Keratinocyte (primary cell): Measurements from ENCODE around the gene EIF3F. TPM values are rescaled to one million over a fixed set of nuclear protein-coding genes. Genes with fewer than 3 reads are reported as not detected.

Source experiments
- DNase-seq: peaks from one replicate; pipeline ENCODE4 v3.0.0-alpha.2; 2011; ENCODE audit warnings: low read depth, missing footprints, low spot score
- FAIRE-seq: peaks from 2 replicates; lab custom pipeline; 2011; peaks lifted over from hg19 to GRCh38; lab: Jason Lieb, UNC
- H2AFZ ChIP-seq: 2 replicates; pipeline ENCODE4 v1.6.0; 2012; ENCODE audit warnings: low read length, control low read depth, inconsistent platforms; ENCODE audit not compliant: control insufficient read depth
- H3K27ac ChIP-seq: 2 replicates; pipeline ENCODE4 v1.5.1; 2011; ENCODE audit warnings: low read length; ENCODE audit not compliant: control insufficient read depth, insufficient read depth
- H3K27me3 ChIP-seq: 3 replicates; pipeline ENCODE4 v1.6.0; 2011; ENCODE audit warnings: low read length; ENCODE audit not compliant: control insufficient read depth, insufficient read depth; ENCODE audit errors: extremely low read depth
- H3K36me3 ChIP-seq, 2 experiments: 2 replicates in 1 of 2; 3 replicates in 1 of 2; pipeline ENCODE4 v1.5.1; 2011; ENCODE audit warnings: low read length in 2 of 2, mild to moderate bottlenecking in 1 of 2; ENCODE audit not compliant: control insufficient read depth in 2 of 2, insufficient read depth in 2 of 2; ENCODE audit errors: extremely low read depth in 1 of 2
- H3K4me1 ChIP-seq: 3 replicates; pipeline ENCODE4 v1.5.1; 2011; ENCODE audit warnings: low read length; ENCODE audit not compliant: control insufficient read depth, insufficient read depth; ENCODE audit errors: extremely low read depth
- H3K4me2 ChIP-seq: 3 replicates; pipeline ENCODE4 v1.6.0; 2011; ENCODE audit warnings: low read depth, low read length; ENCODE audit not compliant: control insufficient read depth, insufficient read depth; ENCODE audit errors: extremely low read depth
- H3K4me3 ChIP-seq, 3 experiments: fragments of 200-600 bp in 1 of 3; sonication (generic) in 1 of 3; 2 replicates in 2 of 3; 3 replicates in 1 of 3; pipeline ENCODE4 v1.5.1; 2011 to 2016; ENCODE audit warnings: low read length in 3 of 3, mild to moderate bottlenecking in 3 of 3, control low read depth in 2 of 3, inconsistent platforms in 1 of 3, low read depth in 1 of 3, mixed read lengths in 1 of 3, mixed run types in 1 of 3, moderate library complexity in 1 of 3; ENCODE audit not compliant: control insufficient read depth in 2 of 3, insufficient read depth in 2 of 3; ENCODE audit errors: extremely low read depth in 1 of 3
- H3K79me2 ChIP-seq: 2 replicates; pipeline ENCODE4 v1.6.0; 2012; ENCODE audit warnings: low read length; ENCODE audit not compliant: control insufficient read depth, insufficient read depth
- H3K9ac ChIP-seq: 3 replicates; pipeline ENCODE4 v1.6.0; 2011; ENCODE audit warnings: low read length; ENCODE audit not compliant: control insufficient read depth, insufficient read depth; ENCODE audit errors: extremely low read depth
- H3K9me1 ChIP-seq: 3 replicates; pipeline ENCODE4 v1.6.0; 2011; ENCODE audit warnings: low read length; ENCODE audit not compliant: control insufficient read depth, insufficient read depth; ENCODE audit errors: extremely low read depth
- H3K9me3 ChIP-seq: 2 replicates; pipeline ENCODE4 v1.5.1; 2012; ENCODE audit warnings: low read depth, low read length; ENCODE audit not compliant: control insufficient read depth
- H4K20me1 ChIP-seq: 3 replicates; pipeline ENCODE4 v1.6.0; 2011; ENCODE audit warnings: low read length; ENCODE audit not compliant: control insufficient read depth, insufficient read depth; ENCODE audit errors: extremely low read depth
- EZH2 ChIP-seq: IDR thresholded peaks from one replicate; pipeline ENCODE4 v1.6.1; 2012; ENCODE audit warnings: inconsistent platforms, mild to moderate bottlenecking, low read length, moderate library complexity
- dilution Hi-C: fragments of 300-500 bp; cut with MboI; formaldehyde crosslinking; loops from one replicate; pipeline ENCODE4 v1.7.0; 2020; ENCODE audit warnings: low sequenced_read_pairs; ENCODE audit not compliant: extremely low pct_ligation_motif_present
- polyA plus RNA-seq, 5 experiments: library from polyadenylated mRNA; depleted of rRNA in 3 of 5; stranded (reverse) in 3 of 5; stranded (forward) in 1 of 5; unstranded in 1 of 5; fragments of >200 nt; gene quantifications; 1 replicate in 1 of 5; 2 replicates in 3 of 5; 3 replicates in 1 of 5; pipeline versions ENCODE4 v1.2.1 to v1.2.3, GENCODE V29; 2011 to 2012; ENCODE audit warnings: missing spikeins in 2 of 5, low read depth in 1 of 5, low replicate concordance in 1 of 5
- TF ChIP-seq, protein P1 (sequence below), 3 experiments: IDR thresholded peaks in 1 of 3; conservative IDR thresholded peaks in 1 of 3; optimal IDR thresholded peaks in 1 of 3; 2 replicates in 2 of 3; 3 replicates in 1 of 3; pipeline versions ENCODE3 to v1.5.1; 2011; ENCODE audit warnings: low read length in 3 of 3, mild to moderate bottlenecking in 3 of 3, moderate library complexity in 2 of 3, control low read depth in 1 of 3, inconsistent platforms in 1 of 3; ENCODE audit not compliant: insufficient read depth in 2 of 3; ENCODE audit errors: extremely low read depth in 1 of 3

The EIF3F gene
- polyA plus RNA-seq, 1 donor (not counting 4 experiments of a cell fraction or from before 2014, with no cell fraction given), result 158 TPM

DNA sequence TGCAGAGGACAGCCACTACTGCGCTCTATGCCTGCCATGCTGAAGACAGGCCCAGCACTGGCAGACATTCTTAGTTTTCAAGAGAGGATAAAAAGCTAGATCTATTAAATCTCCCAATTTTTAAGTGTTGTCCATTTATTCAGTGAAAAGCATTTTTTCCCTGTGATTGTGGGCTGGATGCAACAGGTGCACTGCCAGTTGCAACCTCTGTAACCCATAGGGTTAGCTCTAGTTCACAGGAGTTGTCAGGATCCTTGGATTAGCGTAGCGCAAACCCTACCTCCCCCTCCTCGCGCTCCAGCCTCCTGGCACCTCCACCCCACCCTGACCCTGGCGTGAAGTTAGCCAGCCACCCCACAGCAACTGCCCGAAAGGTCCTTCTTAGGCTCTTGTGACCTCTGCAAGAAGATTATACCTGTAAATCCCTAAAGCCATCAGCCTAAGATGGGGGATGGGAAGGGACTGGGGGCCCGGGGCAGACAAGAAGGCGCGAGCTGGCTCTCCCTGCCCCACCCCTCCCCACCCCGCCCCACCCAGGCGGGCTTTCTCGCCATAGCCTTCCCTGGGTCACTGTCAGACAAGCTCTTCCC lies 30.9 kb downstream of the EIF3F start:
- Histone ChIP-seq H3K36me3 (no peaks in the 10 kb centered on the region), H3K9me3 (no peaks in the 10 kb centered on the region), H3K9me1 (no peaks in the 10 kb centered on the region), H3K79me2 (no peaks in the 10 kb centered on the region), H3K4me1 (peaks cover 2% of the 10 kb centered on the region), H3K4me2 (no peak overlapping the region), H3K9ac (no peak overlapping the region), H2AFZ (no peak overlapping the region), H3K4me3 (no peak overlapping the region), H4K20me1 (no peaks in the 10 kb centered on the region), H3K27me3 (peaks cover 51% of the 10 kb centered on the region), H3K27ac (no peak overlapping the region)
- no peak for FAIRE-seq
- no peak for TF ChIP-seq EZH2
- TF ChIP-seq, protein P1, sequence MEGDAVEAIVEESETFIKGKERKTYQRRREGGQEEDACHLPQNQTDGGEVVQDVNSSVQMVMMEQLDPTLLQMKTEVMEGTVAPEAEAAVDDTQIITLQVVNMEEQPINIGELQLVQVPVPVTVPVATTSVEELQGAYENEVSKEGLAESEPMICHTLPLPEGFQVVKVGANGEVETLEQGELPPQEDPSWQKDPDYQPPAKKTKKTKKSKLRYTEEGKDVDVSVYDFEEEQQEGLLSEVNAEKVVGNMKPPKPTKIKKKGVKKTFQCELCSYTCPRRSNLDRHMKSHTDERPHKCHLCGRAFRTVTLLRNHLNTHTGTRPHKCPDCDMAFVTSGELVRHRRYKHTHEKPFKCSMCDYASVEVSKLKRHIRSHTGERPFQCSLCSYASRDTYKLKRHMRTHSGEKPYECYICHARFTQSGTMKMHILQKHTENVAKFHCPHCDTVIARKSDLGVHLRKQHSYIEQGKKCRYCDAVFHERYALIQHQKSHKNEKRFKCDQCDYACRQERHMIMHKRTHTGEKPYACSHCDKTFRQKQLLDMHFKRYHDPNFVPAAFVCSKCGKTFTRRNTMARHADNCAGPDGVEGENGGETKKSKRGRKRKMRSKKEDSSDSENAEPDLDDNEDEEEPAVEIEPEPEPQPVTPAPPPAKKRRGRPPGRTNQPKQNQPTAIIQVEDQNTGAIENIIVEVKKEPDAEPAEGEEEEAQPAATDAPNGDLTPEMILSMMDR (optimal IDR thresholded peaks at IDR 0.05 in 1 of 3, IDR thresholded peaks at IDR 0.05 in 1 of 3, conservative IDR thresholded peaks at IDR 0.05 in 1 of 3; ENCODE audit: extremely low read depth in 1 of 3, insufficient read depth in 2 of 3, low read length in 3 of 3), result no peak
- no peak for DNase-seq
- dilution Hi-C loops, result no loop called here

DNA sequence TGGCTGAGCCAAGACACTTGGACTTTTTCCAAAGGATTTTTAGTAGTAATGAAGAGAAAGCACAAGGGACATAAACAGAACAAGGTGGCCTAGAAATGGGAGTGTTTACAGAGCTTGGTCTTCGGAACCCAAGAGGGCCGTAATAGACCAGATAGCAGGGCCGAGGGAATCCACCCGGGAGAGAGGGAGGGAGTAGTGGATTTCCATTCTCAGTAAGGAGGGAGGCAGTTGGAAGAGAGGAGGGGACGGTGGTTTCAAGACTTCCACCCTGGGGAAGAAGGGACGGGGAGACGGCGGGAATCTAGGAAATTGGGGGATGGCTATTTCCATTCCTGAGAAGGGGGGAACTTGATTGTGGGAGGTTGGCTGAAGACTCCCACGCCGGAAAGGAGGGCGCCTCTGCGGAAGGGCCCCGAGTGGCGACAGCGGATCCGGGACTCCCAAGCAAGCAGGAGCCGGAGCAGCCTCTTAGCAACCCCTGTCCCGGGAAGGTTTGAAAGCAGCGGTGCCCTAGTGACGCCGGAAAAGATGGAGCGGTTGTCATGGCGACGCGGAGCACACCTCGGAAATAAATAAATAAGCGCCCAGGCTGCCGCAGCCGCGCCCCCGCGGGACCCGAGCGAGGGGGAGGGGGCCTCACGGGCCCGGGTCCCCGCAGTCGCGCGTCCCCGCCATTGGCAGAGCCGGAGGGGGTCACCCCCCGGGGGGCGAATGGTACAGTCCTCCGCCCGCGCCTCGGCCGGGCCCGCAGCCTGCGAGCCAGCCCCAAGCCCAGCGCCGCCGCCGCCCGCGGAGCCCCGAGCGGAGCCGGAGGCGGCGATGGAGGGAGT lies 31.6 kb downstream of the EIF3F start:
- dilution Hi-C loops, result no loop called here
- no peak overlapping the region for H3K27ac ChIP-seq
- TF ChIP-seq EZH2, result peak; percentile 48
- TF ChIP-seq, protein P1 (optimal IDR thresholded peaks at IDR 0.05 in 1 of 3, IDR thresholded peaks at IDR 0.05 in 1 of 3, conservative IDR thresholded peaks at IDR 0.05 in 1 of 3; ENCODE audit: extremely low read depth in 1 of 3, insufficient read depth in 2 of 3, low read length in 3 of 3), result no peak

More for the DNA sequence above, 31.6 kb downstream of the EIF3F start:
- FAIRE-seq (no peak), DNase-seq (no peak)
- Histone ChIP-seq H3K9me1 (no peaks in the 10 kb centered on the region), H3K36me3 (no peaks in the 10 kb centered on the region), H4K20me1 (no peaks in the 10 kb centered on the region), H3K4me3 (peak overlapping the region; percentile 36 to 56 (median 55)), H3K79me2 (no peaks in the 10 kb centered on the region), H3K27me3 (peaks cover 51% of the 10 kb centered on the region), H3K9me3 (no peaks in the 10 kb centered on the region), H3K4me1 (peaks cover 2% of the 10 kb centered on the region), H2AFZ (no peak overlapping the region), H3K9ac (no peak overlapping the region), H3K4me2 (peak overlapping the region; percentile 82)
